Lower leg skin (tissue), 3 donors: ENCODE measurements around the gene C11orf91.

ENCODE experiments used
- POLR2A ChIP-seq, 2 donors: fragments of 450-650 bp; IDR thresholded peaks; one replicate each; pipeline ENCODE4 v1.6.1; 2016 to 2017; ENCODE audit warnings: antibody characterized with exemption in 2 of 2, mild to moderate bottlenecking in 1 of 2, moderate library complexity in 1 of 2
- TF ChIP-seq, protein P1 (sequence below), 3 donors: fragments of 450-650 bp; IDR thresholded peaks; one replicate each; pipeline ENCODE4 v1.5.1; 2016; ENCODE audit warnings: antibody characterized with exemption in 3 of 3, mild to moderate bottlenecking in 3 of 3, moderate library complexity in 2 of 3

GRCh38 chr11:33712436-33712835, 11.8 kb upstream of the C11orf91 start:
- TF ChIP-seq, protein P1, sequence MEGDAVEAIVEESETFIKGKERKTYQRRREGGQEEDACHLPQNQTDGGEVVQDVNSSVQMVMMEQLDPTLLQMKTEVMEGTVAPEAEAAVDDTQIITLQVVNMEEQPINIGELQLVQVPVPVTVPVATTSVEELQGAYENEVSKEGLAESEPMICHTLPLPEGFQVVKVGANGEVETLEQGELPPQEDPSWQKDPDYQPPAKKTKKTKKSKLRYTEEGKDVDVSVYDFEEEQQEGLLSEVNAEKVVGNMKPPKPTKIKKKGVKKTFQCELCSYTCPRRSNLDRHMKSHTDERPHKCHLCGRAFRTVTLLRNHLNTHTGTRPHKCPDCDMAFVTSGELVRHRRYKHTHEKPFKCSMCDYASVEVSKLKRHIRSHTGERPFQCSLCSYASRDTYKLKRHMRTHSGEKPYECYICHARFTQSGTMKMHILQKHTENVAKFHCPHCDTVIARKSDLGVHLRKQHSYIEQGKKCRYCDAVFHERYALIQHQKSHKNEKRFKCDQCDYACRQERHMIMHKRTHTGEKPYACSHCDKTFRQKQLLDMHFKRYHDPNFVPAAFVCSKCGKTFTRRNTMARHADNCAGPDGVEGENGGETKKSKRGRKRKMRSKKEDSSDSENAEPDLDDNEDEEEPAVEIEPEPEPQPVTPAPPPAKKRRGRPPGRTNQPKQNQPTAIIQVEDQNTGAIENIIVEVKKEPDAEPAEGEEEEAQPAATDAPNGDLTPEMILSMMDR (IDR thresholded peaks at IDR 0.05): no peak
- no peak for TF ChIP-seq POLR2A (IDR thresholded peaks at IDR 0.05)
